Panc1 (cell line): Measurements from ENCODE around the gene S100A4. TPM values are rescaled to one million over a fixed set of nuclear protein-coding genes. Genes with fewer than 3 reads are reported as not detected.
"Not testable (repeated sequence)": the region's sequence is repeated elsewhere in the genome, so short reads cannot be mapped to it uniquely, and the experiment has no call there.

ENCODE experiments used
- ATAC-seq: fragments of 200-7000 bp; cut with Tn5 transposase; 2 replicates; pipeline ENCODE4 v1.9.1; 2020; ENCODE audit warnings: mild to moderate bottlenecking, moderate library complexity
- BruUV-seq: library from RNA; stranded (reverse); fragments of 400-500 nt; replicated peaks from 2 replicates; lab custom pipeline; 2021; lab: Mats Ljungman, UMichigan
- CTCF ChIA-PET: fragments of 300-600 bp; sonication (Branson Sonifier 250); formaldehyde crosslinking; loops from one replicate; lab custom pipeline; 2022; ENCODE audit warnings: antibody characterized with exemption; lab: Charles Lee
- POLR2A ChIA-PET: fragments of 300-600 bp; sonication (Branson Sonifier 250); formaldehyde crosslinking; loops from one replicate; lab custom pipeline; 2022; ENCODE audit warnings: antibody characterized with exemption; lab: Charles Lee
- DNase-seq: peaks from one replicate; pipeline ENCODE4 v3.0.0-alpha.2; 2010; ENCODE audit warnings: low read depth, low spot score
- H3K27ac ChIP-seq: 2 replicates; pipeline ENCODE4 v1.5.1; 2011; ENCODE audit warnings: mild to moderate bottlenecking, low read length, inconsistent platforms
- H3K27me3 ChIP-seq: fragments of 200-500 bp; sonication (Bioruptor generic); 2 replicates; pipeline ENCODE4 v1.6.0; 2014; ENCODE audit warnings: low read length, inconsistent platforms; ENCODE audit not compliant: control insufficient read depth, insufficient read depth
- H3K36me3 ChIP-seq: fragments of 200-500 bp; sonication (Bioruptor generic); 2 replicates; pipeline ENCODE4 v1.5.1; 2014; ENCODE audit warnings: inconsistent platforms, mild to moderate bottlenecking, low read length, moderate library complexity; ENCODE audit not compliant: control insufficient read depth, insufficient read depth
- H3K4me1 ChIP-seq: 2 replicates; pipeline ENCODE4 v1.5.1; 2011; ENCODE audit warnings: inconsistent platforms, mild to moderate bottlenecking, low read length, moderate library complexity; ENCODE audit not compliant: control insufficient read depth, insufficient read depth
- H3K4me3 ChIP-seq, 2 experiments: 2 replicates each; pipeline ENCODE4 v1.5.1; 2011 to 2012; ENCODE audit warnings: low read depth in 2 of 2, low read length in 2 of 2, mild to moderate bottlenecking in 2 of 2, inconsistent platforms in 1 of 2, moderate library complexity in 1 of 2
- H3K9me3 ChIP-seq: fragments of 200-500 bp; sonication (Bioruptor generic); 2 replicates; pipeline ENCODE4 v1.5.1; 2014; ENCODE audit warnings: low read depth, mild to moderate bottlenecking, inconsistent platforms, low read length, moderate library complexity; ENCODE audit not compliant: control insufficient read depth, insufficient read depth
- CTCF ChIP-seq: fragments of 450-650 bp; IDR thresholded peaks from 2 replicates; pipeline ENCODE4 v1.5.1; 2017; ENCODE audit warnings: mild to moderate bottlenecking
- POLR2AphosphoS5 ChIP-seq: IDR thresholded peaks from 2 replicates; pipeline ENCODE4 v1.6.1; 2012; ENCODE audit warnings: mild to moderate bottlenecking, low read depth, low read length, moderate library complexity
- REST ChIP-seq, 2 experiments: IDR thresholded peaks; 2 replicates each; pipeline ENCODE4 v1.6.1; 2011 to 2012; ENCODE audit warnings: low read depth in 2 of 2, control low read depth in 1 of 2, low read length in 1 of 2, mild to moderate bottlenecking in 1 of 2, moderate library complexity in 1 of 2; ENCODE audit not compliant: insufficient read depth in 1 of 2
- SIN3A ChIP-seq: IDR thresholded peaks from 2 replicates; pipeline ENCODE4 v1.6.1; 2012; ENCODE audit warnings: low read depth, mild to moderate bottlenecking, low read length, moderate library complexity, borderline replicate concordance; ENCODE audit not compliant: insufficient read depth
- TCF7L2 ChIP-seq: IDR thresholded peaks from 2 replicates; pipeline ENCODE4 v1.6.1; 2011; ENCODE audit warnings: mild to moderate bottlenecking, low read depth, low read length, inconsistent platforms
- in situ Hi-C: cut with HindIII; loops from 2 replicates; pipeline ENCODE4 v1.10.0; 2016; ENCODE audit warnings: low sequenced_read_pairs, low pct_unique_long_range_greater_than_20kb
- intact Hi-C: fragments of 100-400 bp; cut with micrococcal nuclease; formaldehyde crosslinking; loops from one replicate; pipeline ENCODE4 v1.10.0; 2022; ENCODE audit not compliant: unreplicated experiment
- total RNA-seq: library from RNA; stranded (reverse); gene quantifications from one replicate; pipeline ENCODE4 v1.2.1, GENCODE V29; 2021; ENCODE audit not compliant: unreplicated experiment

The S100A4 gene
- total RNA-seq, 1 experiment from 2014 or later = 773 TPM

GRCh38 chr1:153585006-153585405 is 39.4 kb upstream of the S100A4 start:
- BruUV-seq = no TSS peak
- no peaks in the 10 kb centered on the region for H3K27me3 ChIP-seq
- CTCF ChIA-PET = interaction anchor here (0.6 kb wide), 1 partner anchor 64 kb away, joined by 3 read pairs; no protein-coding TSS in a partner anchor
- in situ Hi-C loops = no loop called here
- no peaks in the 10 kb centered on the region for H3K9me3 ChIP-seq
- H3K4me3 ChIP-seq = no peak overlapping the region
- H3K4me1 ChIP-seq = no peaks in the 10 kb centered on the region
- ATAC-seq (no peak), DNase-seq (no peak)
- POLR2A ChIA-PET = no interaction called here
- intact Hi-C loops = no loop called here
- no peak overlapping the region for H3K27ac ChIP-seq
- TF ChIP-seq TCF7L2 (no peak), POLR2AphosphoS5 (no peak), REST (IDR thresholded peaks at IDR 0.05; ENCODE audit: insufficient read depth in 1 of 2, low read depth in 2 of 2, low read length in 1 of 2) (no peak), CTCF (no peak), SIN3A (no peak)
- H3K36me3 ChIP-seq = no peaks in the 10 kb centered on the region

- intact Hi-C loops = no loop called here
- H3K27ac ChIP-seq = no peak overlapping the region
- BruUV-seq = no TSS peak
- H3K4me3 ChIP-seq = no peak overlapping the region
- no peaks in the 10 kb centered on the region for H3K4me1 ChIP-seq
- H3K9me3 ChIP-seq = no peaks in the 10 kb centered on the region
- TF ChIP-seq POLR2AphosphoS5 = no peak
- TF ChIP-seq CTCF = no peak
- no peak for TF ChIP-seq SIN3A
- TF ChIP-seq TCF7L2 = no peak
- TF ChIP-seq REST (IDR thresholded peaks at IDR 0.05; ENCODE audit: insufficient read depth in 1 of 2, low read depth in 2 of 2, low read length in 1 of 2) = no peak
- ATAC-seq (no peak), DNase-seq (no peak)
- POLR2A ChIA-PET = interaction anchor here (0.7 kb wide), 1 partner anchor 50 kb away, joined by 6 read pairs; no protein-coding TSS in a partner anchor
- in situ Hi-C loops = no loop called here
- H3K36me3 ChIP-seq = no peaks in the 10 kb centered on the region
- CTCF ChIA-PET = no interaction called here
- no peaks in the 10 kb centered on the region for H3K27me3 ChIP-seq
These were observed 38.4 kb upstream of the S100A4 start for GRCh38 chr1:153583976-153584375.

- H3K4me1 ChIP-seq, ATAC-seq, intact Hi-C loops, CTCF ChIA-PET, H3K4me3 ChIP-seq, H3K27ac ChIP-seq, BruUV-seq, in situ Hi-C loops, H3K36me3 ChIP-seq, H3K9me3 ChIP-seq, H3K27me3 ChIP-seq, DNase-seq: not testable (repeated sequence)
- POLR2A ChIA-PET = interaction anchor here (0.7 kb wide), 1 partner anchor 51 kb away, joined by 6 read pairs; no protein-coding TSS in a partner anchor
These were observed 37.9 kb upstream of the S100A4 start for GRCh38 chr1:153583514-153583913.
